ENCODE measurements around the gene COL19A1.

COL19A1 gene

GRCh38 chr6:70145178-70145577 lies 278.8 kb downstream of the COL19A1 start:
- H3K27me3 ChIP-seq (replicated peaks; ENCODE audit: control insufficient read depth, insufficient read depth, low read length, poor library complexity, severe bottlenecking), result no peaks in the 10 kb centered on the region
- no peaks in the 10 kb centered on the region for H3K4me1 ChIP-seq (ENCODE audit: control insufficient read depth, insufficient read depth, low read length, poor library complexity, severe bottlenecking)
- no peak for DNase-seq
- no peak overlapping the region for H3K27ac ChIP-seq (ENCODE audit: insufficient read depth, low read length, poor library complexity, severe bottlenecking)
- H3K36me3 ChIP-seq (ENCODE audit: control insufficient read depth, insufficient read depth, low read length), result no peaks in the 10 kb centered on the region
- no peak overlapping the region for H3K4me3 ChIP-seq (ENCODE audit: insufficient read depth, low read depth, low read length, poor library complexity, severe bottlenecking)
- H3K9me3 ChIP-seq (ENCODE audit: control insufficient read depth, low read length), result no peaks in the 10 kb centered on the region

GRCh38 chr6:70149209-70149788 lies 282.9 kb downstream of the COL19A1 start:
- Histone ChIP-seq H3K27me3 (replicated peaks; ENCODE audit: control insufficient read depth, insufficient read depth, low read length, poor library complexity, severe bottlenecking) (no peaks in the 10 kb centered on the region), H3K4me3 (ENCODE audit: insufficient read depth, low read depth, low read length, poor library complexity, severe bottlenecking) (no peak overlapping the region), H3K36me3 (ENCODE audit: control insufficient read depth, insufficient read depth, low read length) (no peaks in the 10 kb centered on the region), H3K9me3 (ENCODE audit: control insufficient read depth, low read length) (no peaks in the 10 kb centered on the region), H3K27ac (ENCODE audit: insufficient read depth, low read length, poor library complexity, severe bottlenecking) (no peak overlapping the region), H3K4me1 (ENCODE audit: control insufficient read depth, insufficient read depth, low read length, poor library complexity, severe bottlenecking) (no peaks in the 10 kb centered on the region)
- no peak for DNase-seq

GRCh38 chr6:70150521-70150920 lies 284.2 kb downstream of the COL19A1 start:
- H3K27me3 ChIP-seq (replicated peaks; ENCODE audit: control insufficient read depth, insufficient read depth, low read length, poor library complexity, severe bottlenecking), result no peaks in the 10 kb centered on the region
- no peak overlapping the region for H3K27ac ChIP-seq (ENCODE audit: insufficient read depth, low read length, poor library complexity, severe bottlenecking)
- DNase-seq, result no peak
- no peak overlapping the region for H3K4me3 ChIP-seq (ENCODE audit: insufficient read depth, low read depth, low read length, poor library complexity, severe bottlenecking)
- no peaks in the 10 kb centered on the region for H3K4me1 ChIP-seq (ENCODE audit: control insufficient read depth, insufficient read depth, low read length, poor library complexity, severe bottlenecking)
- no peaks in the 10 kb centered on the region for H3K9me3 ChIP-seq (ENCODE audit: control insufficient read depth, low read length)
- H3K36me3 ChIP-seq (ENCODE audit: control insufficient read depth, insufficient read depth, low read length), result no peaks in the 10 kb centered on the region

- Histone ChIP-seq H3K27ac (ENCODE audit: insufficient read depth, low read length, poor library complexity, severe bottlenecking) (no peak overlapping the region), H3K27me3 (replicated peaks; ENCODE audit: control insufficient read depth, insufficient read depth, low read length, poor library complexity, severe bottlenecking) (no peaks in the 10 kb centered on the region), H3K36me3 (ENCODE audit: control insufficient read depth, insufficient read depth, low read length) (no peaks in the 10 kb centered on the region), H3K4me3 (ENCODE audit: insufficient read depth, low read depth, low read length, poor library complexity, severe bottlenecking) (no peak overlapping the region), H3K4me1 (ENCODE audit: control insufficient read depth, insufficient read depth, low read length, poor library complexity, severe bottlenecking) (no peaks in the 10 kb centered on the region), H3K9me3 (ENCODE audit: control insufficient read depth, low read length) (no peaks in the 10 kb centered on the region)
- no peak for DNase-seq
Observed at GRCh38 chr6:70151616-70152015, 285.3 kb downstream of the COL19A1 start.

GRCh38 chr6:70152786-70153185 lies 286.4 kb downstream of the COL19A1 start:
- Histone ChIP-seq H3K27ac (ENCODE audit: insufficient read depth, low read length, poor library complexity, severe bottlenecking) (no peak overlapping the region), H3K36me3 (ENCODE audit: control insufficient read depth, insufficient read depth, low read length) (no peaks in the 10 kb centered on the region), H3K4me1 (ENCODE audit: control insufficient read depth, insufficient read depth, low read length, poor library complexity, severe bottlenecking) (no peaks in the 10 kb centered on the region), H3K4me3 (ENCODE audit: insufficient read depth, low read depth, low read length, poor library complexity, severe bottlenecking) (no peak overlapping the region), H3K9me3 (ENCODE audit: control insufficient read depth, low read length) (no peaks in the 10 kb centered on the region), H3K27me3 (replicated peaks; ENCODE audit: control insufficient read depth, insufficient read depth, low read length, poor library complexity, severe bottlenecking) (no peaks in the 10 kb centered on the region)
- DNase-seq, result no peak

- H3K27ac ChIP-seq (ENCODE audit: insufficient read depth, low read length, poor library complexity, severe bottlenecking), result no peak overlapping the region
- no peaks in the 10 kb centered on the region for H3K36me3 ChIP-seq (ENCODE audit: control insufficient read depth, insufficient read depth, low read length)
- no peaks in the 10 kb centered on the region for H3K9me3 ChIP-seq (ENCODE audit: control insufficient read depth, low read length)
- no peak overlapping the region for H3K4me3 ChIP-seq (ENCODE audit: insufficient read depth, low read depth, low read length, poor library complexity, severe bottlenecking)
- H3K27me3 ChIP-seq (replicated peaks; ENCODE audit: control insufficient read depth, insufficient read depth, low read length, poor library complexity, severe bottlenecking), result no peaks in the 10 kb centered on the region
- H3K4me1 ChIP-seq (ENCODE audit: control insufficient read depth, insufficient read depth, low read length, poor library complexity, severe bottlenecking), result no peaks in the 10 kb centered on the region
- DNase-seq, result no peak
Observed at GRCh38 chr6:70157086-70157485, 290.7 kb downstream of the COL19A1 start.

- H3K27ac ChIP-seq (ENCODE audit: insufficient read depth, low read length, poor library complexity, severe bottlenecking), result no peak overlapping the region
- DNase-seq, result no peak
- H3K36me3 ChIP-seq (ENCODE audit: control insufficient read depth, insufficient read depth, low read length), result no peaks in the 10 kb centered on the region
- no peak overlapping the region for H3K4me3 ChIP-seq (ENCODE audit: insufficient read depth, low read depth, low read length, poor library complexity, severe bottlenecking)
- no peaks in the 10 kb centered on the region for H3K9me3 ChIP-seq (ENCODE audit: control insufficient read depth, low read length)
- H3K27me3 ChIP-seq (replicated peaks; ENCODE audit: control insufficient read depth, insufficient read depth, low read length, poor library complexity, severe bottlenecking), result no peaks in the 10 kb centered on the region
- no peaks in the 10 kb centered on the region for H3K4me1 ChIP-seq (ENCODE audit: control insufficient read depth, insufficient read depth, low read length, poor library complexity, severe bottlenecking)
Observed at GRCh38 chr6:70160276-70160675, 293.9 kb downstream of the COL19A1 start.

GRCh38 chr6:70162972-70163371 lies 296.6 kb downstream of the COL19A1 start:
- Histone ChIP-seq H3K27ac (ENCODE audit: insufficient read depth, low read length, poor library complexity, severe bottlenecking) (no peak overlapping the region), H3K4me1 (ENCODE audit: control insufficient read depth, insufficient read depth, low read length, poor library complexity, severe bottlenecking) (no peaks in the 10 kb centered on the region), H3K4me3 (ENCODE audit: insufficient read depth, low read depth, low read length, poor library complexity, severe bottlenecking) (no peak overlapping the region), H3K9me3 (ENCODE audit: control insufficient read depth, low read length) (no peaks in the 10 kb centered on the region), H3K27me3 (replicated peaks; ENCODE audit: control insufficient read depth, insufficient read depth, low read length, poor library complexity, severe bottlenecking) (peaks cover 15% of the 10 kb centered on the region), H3K36me3 (ENCODE audit: control insufficient read depth, insufficient read depth, low read length) (no peaks in the 10 kb centered on the region)
- no peak for DNase-seq

GRCh38 chr6:70163795-70164194 lies 297.4 kb downstream of the COL19A1 start:
- Histone ChIP-seq H3K36me3 (ENCODE audit: control insufficient read depth, insufficient read depth, low read length) (no peaks in the 10 kb centered on the region), H3K27me3 (replicated peaks; ENCODE audit: control insufficient read depth, insufficient read depth, low read length, poor library complexity, severe bottlenecking) (peaks cover 15% of the 10 kb centered on the region), H3K4me3 (ENCODE audit: insufficient read depth, low read depth, low read length, poor library complexity, severe bottlenecking) (no peak overlapping the region), H3K27ac (ENCODE audit: insufficient read depth, low read length, poor library complexity, severe bottlenecking) (no peak overlapping the region), H3K4me1 (ENCODE audit: control insufficient read depth, insufficient read depth, low read length, poor library complexity, severe bottlenecking) (no peaks in the 10 kb centered on the region), H3K9me3 (ENCODE audit: control insufficient read depth, low read length) (no peaks in the 10 kb centered on the region)
- no peak for DNase-seq

GRCh38 chr6:70164556-70164955 lies 298.2 kb downstream of the COL19A1 start:
- H3K27me3 ChIP-seq (replicated peaks; ENCODE audit: control insufficient read depth, insufficient read depth, low read length, poor library complexity, severe bottlenecking), result peaks cover 15% of the 10 kb centered on the region

More at GRCh38 chr6:70164556-70164955, 298.2 kb downstream of the COL19A1 start:
- no peaks in the 10 kb centered on the region for H3K4me1 ChIP-seq (ENCODE audit: control insufficient read depth, insufficient read depth, low read length, poor library complexity, severe bottlenecking)
- DNase-seq, result no peak
- H3K36me3 ChIP-seq (ENCODE audit: control insufficient read depth, insufficient read depth, low read length), result no peaks in the 10 kb centered on the region
- H3K4me3 ChIP-seq (ENCODE audit: insufficient read depth, low read depth, low read length, poor library complexity, severe bottlenecking), result no peak overlapping the region
- H3K9me3 ChIP-seq (ENCODE audit: control insufficient read depth, low read length), result no peaks in the 10 kb centered on the region
- H3K27ac ChIP-seq (ENCODE audit: insufficient read depth, low read length, poor library complexity, severe bottlenecking), result no peak overlapping the region
